GM12878 (cell line): Measurements from ENCODE around the gene TMEM198. TPM values are rescaled to one million over a fixed set of nuclear protein-coding genes. Genes with fewer than 3 reads are reported as not detected.
A peak's percentile ranks its signal among the peaks of the same experiment; 100 is the strongest.

Experiments
- CHD4 ChIP-seq: fragments of 200-600 bp; sonication (generic); IDR thresholded peaks from 2 replicates; pipeline ENCODE4 v1.6.1; 2016; ENCODE audit warnings: mild to moderate bottlenecking
- GATAD2B ChIP-seq: fragments of 450-650 bp; conservative IDR thresholded peaks from 2 replicates; pipeline ENCODE4 v1.6.1; 2017; ENCODE audit warnings: low read depth, mild to moderate bottlenecking, moderate library complexity
- HSF1 ChIP-seq: fragments of 150-350 bp; IDR thresholded peaks from 2 replicates; pipeline ENCODE4 v1.6.1; 2014; ENCODE audit warnings: mild to moderate bottlenecking, low read depth, low read length
- MEF2A ChIP-seq: IDR thresholded peaks from 2 replicates; pipeline ENCODE4 v1.6.1; 2011; ENCODE audit warnings: low read depth, mild to moderate bottlenecking, low read length, moderate library complexity; ENCODE audit not compliant: insufficient read depth
- NR2F1 ChIP-seq: fragments of 450-650 bp; conservative IDR thresholded peaks from 2 replicates; pipeline ENCODE4 v1.6.1; 2017; ENCODE audit warnings: mild to moderate bottlenecking
- USF1 ChIP-seq: IDR thresholded peaks from 2 replicates; pipeline ENCODE4 v1.6.1; 2011; ENCODE audit warnings: borderline replicate concordance, low read depth, mild to moderate bottlenecking, moderate library complexity, mixed read lengths, low read length; ENCODE audit not compliant: insufficient read depth; ENCODE audit errors: extremely low read length
- ZBTB40 ChIP-seq: fragments of 450-650 bp; IDR thresholded peaks from 2 replicates; pipeline ENCODE4 v1.6.1; 2016; ENCODE audit warnings: mild to moderate bottlenecking, moderate library complexity, borderline replicate concordance
- polyA plus RNA-seq, 11 experiments: library from polyadenylated mRNA; depleted of rRNA in 4 of 11; unstranded in 6 of 11; stranded (reverse) in 5 of 11; fragments of >200 nt; fragmentation: Nextera tagmentation in 4 of 11; fragmentation: Illumina TruSeq in 1 of 11; extraction: Ambion mirVana in 4 of 11; extraction: Trizol in 1 of 11; gene quantifications; 1 replicate in 1 of 11; 2 replicates in 10 of 11; pipeline versions ENCODE4 v1.2.1 to v1.2.3, GENCODE V29; 2011 to 2016; ENCODE audit warnings: inconsistent platforms in 2 of 11, missing spikeins in 2 of 11, low read depth in 1 of 11
- total RNA-seq, 4 experiments: library from RNA; depleted of rRNA in 3 of 4; stranded (reverse); fragments of >200 nt in 3 of 4; fragmentation: Illumina TruSeq in 1 of 4; extraction: Trizol in 1 of 4; gene quantifications; 2 replicates each; pipeline versions ENCODE4 v1.2.1 to v1.2.3, GENCODE V29; 2013 to 2021

Gene TMEM198
- total and polyA plus RNA-seq, 10 of the 15 experiments (the other 5 are each of a cell fraction or from before 2014, with no cell fraction given), result 0.16 to 1.2 (median 0.65) TPM; not detected in 2

- TF ChIP-seq USF1 (no peak), GATAD2B (peak; percentile 49; the same call in 1 of the 2 replicates), CHD4 (no peak), ZBTB40 (no peak), NR2F1 (peak; percentile 40; the same call in 1 of the 2 replicates), HSF1 (no peak), MEF2A (no peak)
Measured at GRCh38 chr2:219497495-219498279, 46.1 kb upstream of the TMEM198 start (continued).
